ENCODE data around the gene HECTD4.

HECTD4 gene

DNA sequence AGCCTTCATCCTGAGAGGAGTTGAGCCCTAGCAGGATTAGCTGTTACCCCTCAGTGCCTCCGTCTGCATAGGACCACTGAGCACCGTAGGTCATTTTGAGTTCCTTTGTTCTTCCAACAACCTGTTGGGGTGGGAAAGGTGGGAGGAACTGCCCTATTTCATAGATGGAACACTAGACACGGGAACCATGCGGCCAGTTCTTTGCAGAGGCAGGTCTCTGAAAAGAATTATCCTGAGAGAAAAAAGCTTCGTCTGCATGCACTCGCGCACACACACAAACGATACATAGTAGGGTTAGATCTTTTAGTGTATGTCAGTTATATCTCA lies 228.4 kb downstream of the HECTD4 start:
- TF ChIP-seq, protein P1, sequence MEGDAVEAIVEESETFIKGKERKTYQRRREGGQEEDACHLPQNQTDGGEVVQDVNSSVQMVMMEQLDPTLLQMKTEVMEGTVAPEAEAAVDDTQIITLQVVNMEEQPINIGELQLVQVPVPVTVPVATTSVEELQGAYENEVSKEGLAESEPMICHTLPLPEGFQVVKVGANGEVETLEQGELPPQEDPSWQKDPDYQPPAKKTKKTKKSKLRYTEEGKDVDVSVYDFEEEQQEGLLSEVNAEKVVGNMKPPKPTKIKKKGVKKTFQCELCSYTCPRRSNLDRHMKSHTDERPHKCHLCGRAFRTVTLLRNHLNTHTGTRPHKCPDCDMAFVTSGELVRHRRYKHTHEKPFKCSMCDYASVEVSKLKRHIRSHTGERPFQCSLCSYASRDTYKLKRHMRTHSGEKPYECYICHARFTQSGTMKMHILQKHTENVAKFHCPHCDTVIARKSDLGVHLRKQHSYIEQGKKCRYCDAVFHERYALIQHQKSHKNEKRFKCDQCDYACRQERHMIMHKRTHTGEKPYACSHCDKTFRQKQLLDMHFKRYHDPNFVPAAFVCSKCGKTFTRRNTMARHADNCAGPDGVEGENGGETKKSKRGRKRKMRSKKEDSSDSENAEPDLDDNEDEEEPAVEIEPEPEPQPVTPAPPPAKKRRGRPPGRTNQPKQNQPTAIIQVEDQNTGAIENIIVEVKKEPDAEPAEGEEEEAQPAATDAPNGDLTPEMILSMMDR (IDR thresholded peaks at IDR 0.05; ENCODE audit: borderline replicate concordance, insufficient read depth, low read depth, low read length): no peak
- no peak overlapping the region for H3K4me3 ChIP-seq (ENCODE audit: low read depth, low read length)

DNA sequence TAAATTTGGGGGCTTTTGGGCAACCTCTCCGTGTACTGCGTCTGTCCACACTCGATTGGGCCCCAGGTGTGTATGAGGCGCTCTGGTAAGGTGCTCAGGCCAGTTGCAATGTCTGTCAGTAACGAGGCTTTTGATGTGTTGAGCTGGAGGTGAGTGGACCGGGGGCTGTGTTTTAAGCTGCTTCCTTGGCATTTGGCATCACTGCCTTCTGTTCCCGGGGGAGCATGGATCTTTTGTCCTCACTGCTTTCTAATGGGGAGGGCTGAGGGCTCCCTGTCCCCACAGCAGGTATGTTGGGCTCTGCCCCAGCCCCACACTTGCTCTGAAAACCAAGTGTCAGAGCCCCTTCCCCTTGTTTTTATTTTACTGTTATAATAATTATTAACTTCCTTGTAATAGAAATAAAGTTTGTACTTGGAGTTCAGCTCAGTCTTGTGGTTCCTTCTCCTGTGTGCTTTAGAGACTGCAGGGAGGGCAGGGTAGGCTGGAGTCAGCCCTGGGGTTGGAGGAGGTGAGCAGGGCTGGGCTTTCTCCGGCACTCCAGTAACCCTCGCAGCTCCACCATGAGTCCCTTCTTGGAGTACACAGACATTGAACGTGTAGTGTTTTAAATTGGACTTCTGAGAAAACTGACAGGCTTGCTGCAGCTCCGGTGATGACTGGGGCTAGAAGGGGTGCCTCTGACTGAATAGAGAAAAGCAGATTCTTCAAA lies 228.9 kb downstream of the HECTD4 start:
- no peak overlapping the region for H3K4me3 ChIP-seq (ENCODE audit: low read depth, low read length)
- TF ChIP-seq, protein P1 (IDR thresholded peaks at IDR 0.05; ENCODE audit: borderline replicate concordance, insufficient read depth, low read depth, low read length): no peak

DNA sequence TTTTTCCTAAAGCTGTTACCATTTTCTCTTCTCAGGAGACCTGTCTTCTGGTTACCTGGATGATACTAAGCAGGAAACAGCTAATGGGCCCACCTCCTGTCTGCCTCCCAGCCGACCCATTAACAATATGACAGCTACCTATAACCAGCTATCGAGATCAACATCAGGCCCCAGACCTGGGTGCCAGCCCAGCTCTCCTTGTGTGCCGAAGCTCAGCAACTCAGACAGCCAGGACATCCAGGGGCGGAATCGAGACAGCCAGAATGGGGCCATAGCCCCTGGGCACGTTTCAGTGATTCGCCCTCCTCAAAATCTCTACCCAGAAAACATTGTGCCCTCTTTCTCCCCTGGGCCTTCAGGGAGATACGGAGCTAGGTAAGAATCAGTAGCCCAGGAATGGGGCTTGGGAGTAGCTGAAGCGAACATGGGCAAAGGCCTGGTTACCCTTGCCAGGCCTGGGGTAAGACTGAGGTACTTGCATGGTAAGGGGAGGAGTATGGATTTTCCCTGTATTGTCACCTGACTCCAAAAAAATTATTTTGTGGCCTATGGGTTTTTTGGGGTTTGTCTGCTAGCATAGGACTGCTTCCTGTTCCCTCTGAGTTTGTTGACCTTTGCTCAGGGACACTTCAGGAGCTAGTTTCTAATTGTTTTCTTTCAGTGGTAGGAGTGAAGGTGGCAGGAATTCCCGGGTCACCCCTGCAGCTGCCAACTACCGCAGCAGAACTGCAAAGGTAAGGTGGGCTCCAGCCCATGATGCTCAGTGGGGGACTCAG lies 230.3 kb downstream of the HECTD4 start:
- no peak overlapping the region for H3K4me3 ChIP-seq (ENCODE audit: low read depth, low read length)
- TF ChIP-seq, protein P1 (IDR thresholded peaks at IDR 0.05; ENCODE audit: borderline replicate concordance, insufficient read depth, low read depth, low read length): no peak

DNA sequence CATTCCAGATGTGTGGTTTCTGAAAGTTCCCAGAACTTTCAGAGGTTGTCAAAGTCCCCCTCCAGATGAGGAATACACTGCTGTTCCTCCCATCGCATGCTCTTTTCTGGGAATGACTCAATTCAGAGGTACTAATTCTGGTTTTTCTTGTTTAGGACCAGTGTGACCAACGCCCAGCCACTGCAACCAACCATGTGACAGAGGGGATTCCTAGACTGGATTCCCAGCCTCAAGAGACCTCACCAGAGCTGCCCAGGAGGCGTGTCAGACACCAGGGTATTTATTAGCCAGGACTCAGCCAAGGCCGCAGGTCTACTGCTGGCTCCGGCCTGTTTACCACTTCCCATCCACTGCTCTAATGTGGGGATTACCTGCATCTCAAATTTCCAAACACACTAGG lies 232.6 kb downstream of the HECTD4 start:
- H3K4me3 ChIP-seq (ENCODE audit: low read depth, low read length): no peak overlapping the region
- TF ChIP-seq, protein P1 (IDR thresholded peaks at IDR 0.05; ENCODE audit: borderline replicate concordance, insufficient read depth, low read depth, low read length): no peak

DNA sequence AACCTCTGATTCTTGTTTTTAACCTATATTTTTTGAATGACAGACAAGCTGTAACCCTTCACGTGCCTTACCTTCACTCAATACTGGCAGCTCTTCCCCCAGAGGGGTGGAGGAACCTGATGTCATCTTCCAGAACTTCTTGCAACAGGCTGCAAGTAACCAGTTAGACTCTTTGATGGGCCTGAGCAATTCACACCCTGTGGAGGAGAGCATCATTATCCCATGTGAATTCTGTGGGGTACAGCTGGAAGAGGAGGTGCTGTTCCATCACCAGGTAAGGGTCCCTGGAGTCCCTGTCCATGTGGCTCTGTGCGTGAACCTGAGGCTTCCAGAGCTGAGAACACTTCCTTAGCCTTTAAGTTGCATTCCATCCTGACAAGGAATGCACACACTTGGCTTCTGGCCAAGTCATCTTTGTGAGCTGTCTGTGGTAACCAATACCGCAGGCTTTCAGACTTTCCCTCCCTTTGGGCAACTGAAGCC lies 234.2 kb downstream of the HECTD4 start:
- TF ChIP-seq, protein P1 (IDR thresholded peaks at IDR 0.05; ENCODE audit: borderline replicate concordance, insufficient read depth, low read depth, low read length): no peak
- H3K4me3 ChIP-seq (ENCODE audit: low read depth, low read length): no peak overlapping the region

DNA sequence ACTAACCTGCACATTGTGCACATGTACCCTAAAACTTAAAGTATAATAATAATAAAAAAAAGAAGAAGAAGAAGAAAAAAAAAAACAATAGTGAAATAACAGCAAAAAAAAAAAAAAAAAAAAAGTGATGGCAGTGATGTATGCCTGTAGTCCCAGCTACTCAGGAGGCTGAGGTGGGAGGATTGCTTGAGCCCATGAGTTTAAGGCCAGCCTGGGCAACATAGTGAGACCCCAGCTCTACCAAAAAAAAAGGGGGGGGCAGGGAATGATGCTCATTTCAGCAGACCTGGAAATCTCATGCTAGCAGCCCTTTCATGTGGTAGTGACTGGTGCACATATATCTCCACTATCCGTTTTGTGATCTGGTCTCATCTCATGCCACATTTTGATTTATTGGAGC lies 236.1 kb downstream of the HECTD4 start:
- no peak overlapping the region for H3K4me3 ChIP-seq (ENCODE audit: low read depth, low read length)
- TF ChIP-seq, protein P1 (IDR thresholded peaks at IDR 0.05; ENCODE audit: borderline replicate concordance, insufficient read depth, low read depth, low read length): no peak

DNA sequence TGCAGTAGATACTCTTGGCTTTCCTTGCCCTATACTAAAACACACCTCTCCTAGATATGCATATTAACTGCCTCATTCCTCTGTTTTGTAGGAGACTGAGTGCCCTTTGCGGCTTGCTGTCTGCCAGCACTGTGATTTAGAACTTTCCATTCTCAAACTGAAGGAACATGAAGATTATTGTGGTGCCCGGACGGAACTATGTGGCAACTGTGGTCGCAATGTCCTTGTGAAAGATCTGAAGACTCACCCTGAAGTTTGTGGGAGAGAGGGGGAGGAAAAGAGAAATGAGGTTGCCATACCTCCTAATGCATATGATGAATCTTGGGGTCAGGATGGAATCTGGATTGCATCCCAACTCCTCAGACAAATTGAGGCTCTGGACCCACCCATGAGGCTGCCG lies 241.5 kb downstream of the HECTD4 start:
- H3K4me3 ChIP-seq (ENCODE audit: low read depth, low read length): no peak overlapping the region
- TF ChIP-seq, protein P1 (IDR thresholded peaks at IDR 0.05; ENCODE audit: borderline replicate concordance, insufficient read depth, low read depth, low read length): no peak
